ENCODE results near the gene HGD. TPM values are rescaled to one million over a fixed set of nuclear protein-coding genes. Genes with fewer than 3 reads are reported as not detected.

The HGD gene
- total and polyA plus RNA-seq, 4 donors = 1.8 to 2.6 (median 2.3) TPM

GRCh38 chr3:120649830-120650233 lies 32.2 kb downstream of the HGD start:
- WGBS, 2 donors = 40 to 57% methylated on average over 3 of the region's 3 CpGs
- ATAC-seq (ENCODE audit: insufficient read depth, low FRiP score) (no peak), DNase-seq (peak in 2 of 3 donors; percentile 12 to 37)
- Histone ChIP-seq H3K4me1 (ENCODE audit: control insufficient read depth in 5 of 5, insufficient read depth in 5 of 5, low read length in 5 of 5) (peaks cover 0 to 8% (median 0%) of the 10 kb centered on the region in 5 donors), H3K9me3 (ENCODE audit: control insufficient read depth in 4 of 4, insufficient read depth in 3 of 4, low read length in 3 of 4) (no peaks in the 10 kb centered on the region), H3K27me3 (ENCODE audit: control insufficient read depth in 3 of 3, insufficient read depth in 3 of 3, low read length in 2 of 3) (no peaks in the 10 kb centered on the region), H3K27ac (ENCODE audit: low read depth in 1 of 2, low read length in 1 of 2) (no peak overlapping the region), H3K9ac (ENCODE audit: insufficient read depth in 1 of 2, low read length in 2 of 2) (no peak overlapping the region), H3K4me3 (no peak overlapping the region), H3K36me3 (ENCODE audit: control insufficient read depth in 4 of 4, insufficient read depth in 4 of 4, low read length in 4 of 4) (no peaks in the 10 kb centered on the region)
- no peak for TF ChIP-seq CTCF (IDR thresholded peaks at IDR 0.05; ENCODE audit: control extremely low read depth, extremely low read depth)

- no peak overlapping the region for H3K9ac ChIP-seq (ENCODE audit: insufficient read depth in 1 of 2, low read length in 2 of 2)
- peaks cover 0 to 8% (median 0%) of the 10 kb centered on the region in 5 donors for H3K4me1 ChIP-seq (ENCODE audit: control insufficient read depth in 5 of 5, insufficient read depth in 5 of 5, low read length in 5 of 5)
- H3K9me3 ChIP-seq (ENCODE audit: control insufficient read depth in 4 of 4, insufficient read depth in 3 of 4, low read length in 3 of 4) = no peaks in the 10 kb centered on the region
- H3K36me3 ChIP-seq (ENCODE audit: control insufficient read depth in 4 of 4, insufficient read depth in 4 of 4, low read length in 4 of 4) = no peaks in the 10 kb centered on the region
- TF ChIP-seq CTCF (IDR thresholded peaks at IDR 0.05; ENCODE audit: control extremely low read depth, extremely low read depth) = no peak
- H3K27ac ChIP-seq (ENCODE audit: low read depth in 1 of 2, low read length in 1 of 2) = no peak overlapping the region
- ATAC-seq (ENCODE audit: insufficient read depth, low FRiP score) (no peak), DNase-seq (no peak)
- no peaks in the 10 kb centered on the region for H3K27me3 ChIP-seq (ENCODE audit: control insufficient read depth in 3 of 3, insufficient read depth in 3 of 3, low read length in 2 of 3)
- WGBS, 2 donors = 89 to 98% methylated on average over 5 of the region's 5 CpGs
- H3K4me3 ChIP-seq = no peak overlapping the region
These were observed 33.7 kb downstream of the HGD start for GRCh38 chr3:120648290-120648689.

- WGBS, 2 donors = 82 to 88% methylated on average over 5 of the region's 5 CpGs
- Histone ChIP-seq H3K27ac (ENCODE audit: low read depth in 1 of 2, low read length in 1 of 2) (no peak overlapping the region), H3K27me3 (ENCODE audit: control insufficient read depth in 3 of 3, insufficient read depth in 3 of 3, low read length in 2 of 3) (no peaks in the 10 kb centered on the region), H3K9ac (ENCODE audit: insufficient read depth in 1 of 2, low read length in 2 of 2) (no peak overlapping the region), H3K4me3 (no peak overlapping the region), H3K36me3 (ENCODE audit: control insufficient read depth in 4 of 4, insufficient read depth in 4 of 4, low read length in 4 of 4) (no peaks in the 10 kb centered on the region), H3K4me1 (ENCODE audit: control insufficient read depth in 5 of 5, insufficient read depth in 5 of 5, low read length in 5 of 5) (peaks cover 0 to 8% (median 0%) of the 10 kb centered on the region in 5 donors), H3K9me3 (ENCODE audit: control insufficient read depth in 4 of 4, insufficient read depth in 3 of 4, low read length in 3 of 4) (no peaks in the 10 kb centered on the region)
- DNase-seq (no peak), ATAC-seq (ENCODE audit: insufficient read depth, low FRiP score) (no peak)
- no peak for TF ChIP-seq CTCF (IDR thresholded peaks at IDR 0.05; ENCODE audit: control extremely low read depth, extremely low read depth)
These were observed 35.1 kb downstream of the HGD start for GRCh38 chr3:120646771-120647432.

Measured in lung (tissue), 12 donors.